ENCODE data around the gene CPNE7.

- TF ChIP-seq EZH2 (IDR thresholded peaks at IDR 0.05; ENCODE audit: borderline replicate concordance, low read depth, low read length, severe bottlenecking), result no peak
- TF ChIP-seq CTCF (IDR thresholded peaks at IDR 0.05; ENCODE audit: borderline replicate concordance, extremely low read depth, low read length, poor library complexity, severe bottlenecking), result no peak
Measured at GRCh38 chr16:89605186-89605970, 29.8 kb downstream of the CPNE7 start.
